DMS153 treated with DMSO at 0.1 percent for 48 hours (cell line): ENCODE results near the gene PTPRN2.
"Not testable (repeated sequence)": the region's sequence is repeated elsewhere in the genome, so short reads cannot be mapped to it uniquely, and the experiment has no call there.

Source experiments
- DNase-seq: peaks from one replicate; lab custom pipeline; 2025; ENCODE audit not compliant: unreplicated experiment; lab: John Stamatoyannopoulos, UW

PTPRN2 gene

GRCh38 chr7:158376146-158376838 is 211.3 kb downstream of the PTPRN2 start:
- not testable (repeated sequence) for DNase-seq

- DNase-seq = no peak
These were observed 212.6 kb downstream of the PTPRN2 start for GRCh38 chr7:158375034-158375433.

- no peak for DNase-seq
These were observed 213.0 kb downstream of the PTPRN2 start for GRCh38 chr7:158374586-158374985.

- no peak for DNase-seq
These were observed 213.5 kb downstream of the PTPRN2 start for GRCh38 chr7:158374146-158374545.

- no peak for DNase-seq
These were observed 214.0 kb downstream of the PTPRN2 start for GRCh38 chr7:158373476-158374133.

GRCh38 chr7:158372400-158373342 is 215.0 kb downstream of the PTPRN2 start:
- DNase-seq = no peak

- DNase-seq = no peak
These were observed 215.8 kb downstream of the PTPRN2 start for GRCh38 chr7:158371856-158372255.

GRCh38 chr7:158369866-158370265 is 217.8 kb downstream of the PTPRN2 start:
- DNase-seq = no peak

- DNase-seq = no peak
These were observed 218.3 kb downstream of the PTPRN2 start for GRCh38 chr7:158369290-158369689.

- no peak for DNase-seq
These were observed 219.2 kb downstream of the PTPRN2 start for GRCh38 chr7:158368449-158368848.

- no peak for DNase-seq
These were observed 220.0 kb downstream of the PTPRN2 start for GRCh38 chr7:158367634-158367982.

GRCh38 chr7:158366916-158367633 is 220.5 kb downstream of the PTPRN2 start:
- DNase-seq = no peak

GRCh38 chr7:158366346-158366745 is 221.3 kb downstream of the PTPRN2 start:
- DNase-seq = no peak

GRCh38 chr7:158365267-158365666 is 222.4 kb downstream of the PTPRN2 start:
- no peak for DNase-seq

- DNase-seq = no peak
These were observed 223.2 kb downstream of the PTPRN2 start for GRCh38 chr7:158364451-158364850.

GRCh38 chr7:158362912-158363905 is 224.4 kb downstream of the PTPRN2 start:
- DNase-seq = no peak

GRCh38 chr7:158362001-158362400 is 225.6 kb downstream of the PTPRN2 start:
- no peak for DNase-seq

- DNase-seq = no peak
These were observed 226.2 kb downstream of the PTPRN2 start for GRCh38 chr7:158361326-158361946.

GRCh38 chr7:158358926-158359645 is 228.5 kb downstream of the PTPRN2 start:
- DNase-seq = no peak
